Testis (tissue), 2 donors: ENCODE results near the gene TAF8.

Experiments
- CTCF ChIP-seq, 3 experiments: fragments of 450-650 bp in 2 of 3; fragments of 200-600 bp in 1 of 3; sonication (generic) in 1 of 3; IDR thresholded peaks; one replicate each; pipeline ENCODE4 v1.5.1; 2016 to 2019; ENCODE audit warnings: antibody characterized with exemption in 3 of 3, mild to moderate bottlenecking in 2 of 3, moderate library complexity in 1 of 3
- POLR2A ChIP-seq: fragments of 450-650 bp; IDR thresholded peaks from one replicate; pipeline ENCODE4 v1.6.1; 2017; ENCODE audit warnings: antibody characterized with exemption, mild to moderate bottlenecking, moderate library complexity

- TF ChIP-seq POLR2A (no peak), CTCF (IDR thresholded peaks at IDR 0.05) (no peak)
These were observed 86.3 kb downstream of the TAF8 start for GRCh38 chr6:42136508-42137193.
